Frontal cortex (tissue), 4 donors: ENCODE data around the gene TRAM2. TPM values are rescaled to one million over a fixed set of nuclear protein-coding genes. Genes with fewer than 3 reads are reported as not detected.
A peak's percentile ranks its signal among the peaks of the same experiment; 100 is the strongest.

Source experiments
- DNase-seq, 2 donors: peaks; one replicate each; pipeline ENCODE4 v3.0.0; 2012; ENCODE audit warnings: low spot score in 2 of 2
- FAIRE-seq: peaks from 2 replicates; lab custom pipeline; 2012; peaks lifted over from hg19 to GRCh38; lab: Jason Lieb, UNC
- total RNA-seq: library from RNA; depleted of rRNA; stranded (reverse); fragments of >200 nt; gene quantifications from one replicate; pipeline ENCODE4 v1.2.3, GENCODE V29; 2014
- donor health status: control.
- donor health status: control.
- donor health status: control.

TRAM2 gene, protein sequence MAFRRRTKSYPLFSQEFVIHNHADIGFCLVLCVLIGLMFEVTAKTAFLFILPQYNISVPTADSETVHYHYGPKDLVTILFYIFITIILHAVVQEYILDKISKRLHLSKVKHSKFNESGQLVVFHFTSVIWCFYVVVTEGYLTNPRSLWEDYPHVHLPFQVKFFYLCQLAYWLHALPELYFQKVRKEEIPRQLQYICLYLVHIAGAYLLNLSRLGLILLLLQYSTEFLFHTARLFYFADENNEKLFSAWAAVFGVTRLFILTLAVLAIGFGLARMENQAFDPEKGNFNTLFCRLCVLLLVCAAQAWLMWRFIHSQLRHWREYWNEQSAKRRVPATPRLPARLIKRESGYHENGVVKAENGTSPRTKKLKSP
- 2.0 TPM for total RNA-seq

DNA sequence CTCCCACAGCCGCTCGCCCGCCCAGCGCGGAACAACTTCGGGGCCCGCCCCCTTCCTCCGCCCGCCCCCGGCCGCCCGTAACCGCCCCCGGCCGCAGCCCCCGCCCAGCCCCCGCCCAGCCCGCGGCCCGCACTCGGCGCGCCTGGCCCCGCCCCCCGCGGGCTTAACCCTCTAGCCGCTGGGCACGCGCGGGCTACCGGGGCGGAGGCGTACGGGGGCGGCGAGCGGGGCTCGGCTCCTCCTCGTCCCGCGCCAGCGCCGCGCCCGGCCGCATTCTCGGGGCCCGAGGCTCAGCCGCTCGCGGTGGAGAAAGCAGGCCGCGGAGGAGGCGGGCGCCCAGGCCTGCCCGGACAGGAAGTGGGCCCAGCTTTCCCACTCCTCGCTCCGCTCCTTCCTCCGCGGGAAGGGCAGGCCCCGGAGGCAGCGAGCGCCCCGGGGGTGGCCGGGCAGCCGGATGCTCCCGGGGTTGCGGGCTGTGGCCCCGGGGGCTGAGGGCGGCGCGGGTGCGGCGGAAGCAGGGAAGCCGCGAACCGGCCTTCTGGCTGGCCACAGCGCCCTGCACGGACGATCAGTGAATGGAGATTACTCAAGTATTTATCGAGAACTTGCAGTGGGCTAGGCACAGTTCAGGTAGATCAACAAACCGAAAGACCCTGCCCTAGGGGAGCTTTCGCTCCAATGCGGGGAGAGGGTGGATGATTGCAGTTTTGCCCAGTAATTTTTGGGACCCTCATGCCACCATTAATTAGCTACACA, at the start of gene TRAM2:
TSS of gene TRAM2 (minus strand) at position 39 of the 756 bp plus-strand sequence. CDS start 145 bp downstream, outside the sequence.
- FAIRE-seq (no peak), DNase-seq (peak; percentile 91)

DNA sequence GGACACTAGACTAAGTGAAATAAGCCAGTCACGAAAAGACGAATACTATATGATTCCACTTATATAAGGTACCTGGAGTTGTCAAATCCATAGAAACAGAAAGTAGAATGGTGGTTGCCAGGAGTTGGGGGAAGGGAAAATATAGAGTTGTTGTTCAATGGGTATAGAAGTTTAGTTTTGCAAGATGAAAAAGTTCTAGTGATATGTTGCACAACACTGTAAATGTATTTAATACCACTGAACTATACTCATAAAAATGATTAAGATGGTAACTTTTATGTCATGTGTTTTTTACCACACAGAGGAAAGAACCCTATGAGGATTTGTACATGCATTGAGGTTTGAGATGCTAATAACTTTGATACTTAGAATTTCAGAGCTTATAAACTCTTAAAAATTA, 46.0 kb upstream of the TRAM2 start:
- DNase-seq (no peak), FAIRE-seq (no peak)

DNA sequence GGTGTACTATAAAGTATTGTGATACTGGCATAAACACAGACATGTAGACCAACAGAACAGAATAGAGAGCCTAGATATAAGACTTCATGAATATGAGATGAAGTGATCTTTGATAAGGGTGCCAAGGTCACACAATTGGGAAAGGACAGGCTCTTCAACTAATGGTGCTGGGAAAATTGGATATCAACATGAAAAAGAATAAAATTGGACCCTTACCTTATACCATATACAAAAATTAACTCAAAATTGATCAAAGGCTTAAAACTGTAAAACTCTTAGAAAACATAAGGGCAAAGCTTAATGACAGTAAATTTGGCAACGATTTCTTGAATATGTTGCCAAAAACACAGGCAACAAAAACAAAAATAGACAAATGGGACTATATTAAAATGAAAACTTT, 44.8 kb upstream of the TRAM2 start:
- DNase-seq (no peak), FAIRE-seq (no peak)

DNA sequence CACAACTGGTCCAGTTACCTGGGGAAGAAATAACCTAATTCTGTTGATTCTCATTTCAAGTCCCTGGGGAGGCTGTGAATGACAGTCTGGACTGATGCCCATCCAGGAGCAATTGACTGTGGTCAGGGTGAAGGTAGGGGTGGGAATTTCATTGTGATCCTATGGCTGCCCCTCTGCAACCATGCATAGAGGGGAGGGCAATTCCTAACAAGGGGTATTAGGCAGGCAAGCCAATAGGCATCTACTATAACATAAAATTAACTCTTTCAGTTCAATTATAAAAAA, 44.0 kb upstream of the TRAM2 start:
- FAIRE-seq (no peak), DNase-seq (no peak)

DNA sequence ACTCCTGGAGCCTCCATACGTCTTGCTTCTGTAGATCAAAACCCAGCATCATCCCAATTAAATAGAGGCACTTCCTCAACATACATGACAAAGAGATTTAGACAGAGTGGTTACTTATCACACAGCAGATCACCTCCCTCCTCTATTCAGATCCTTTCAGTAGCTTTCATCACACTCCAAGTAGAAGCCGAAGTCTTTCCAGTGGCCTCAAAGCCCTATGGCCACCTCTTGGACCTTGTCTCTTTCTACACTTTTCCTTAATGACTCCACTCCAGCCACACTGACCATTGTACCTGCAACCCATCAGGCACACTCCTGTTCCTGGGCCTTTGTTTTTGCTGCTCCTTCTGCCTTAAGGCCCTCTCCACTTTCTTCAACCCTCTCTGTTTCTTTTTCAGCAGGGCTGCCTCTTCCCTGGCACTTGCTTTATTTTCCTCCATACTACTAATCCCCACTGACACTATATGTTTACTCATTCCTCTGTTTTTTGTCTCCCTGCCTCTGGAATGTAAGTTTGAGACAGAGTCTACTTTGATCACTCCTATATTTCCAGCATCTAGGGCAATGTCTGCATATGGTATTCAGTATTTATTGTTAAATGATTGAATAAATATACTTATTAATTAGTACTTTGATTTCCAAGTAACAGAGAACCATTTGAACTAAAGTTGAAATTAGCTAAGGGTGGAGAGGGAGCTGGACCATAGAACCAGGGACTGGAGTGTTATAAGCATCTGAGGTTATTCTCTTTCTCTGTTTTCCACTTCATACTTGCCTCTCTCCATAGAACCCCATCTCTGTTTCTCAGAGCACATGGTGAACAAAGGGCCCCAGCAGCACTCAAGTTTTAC, 43.4 kb upstream of the TRAM2 start:
- no peak for FAIRE-seq
- no peak for DNase-seq

DNA sequence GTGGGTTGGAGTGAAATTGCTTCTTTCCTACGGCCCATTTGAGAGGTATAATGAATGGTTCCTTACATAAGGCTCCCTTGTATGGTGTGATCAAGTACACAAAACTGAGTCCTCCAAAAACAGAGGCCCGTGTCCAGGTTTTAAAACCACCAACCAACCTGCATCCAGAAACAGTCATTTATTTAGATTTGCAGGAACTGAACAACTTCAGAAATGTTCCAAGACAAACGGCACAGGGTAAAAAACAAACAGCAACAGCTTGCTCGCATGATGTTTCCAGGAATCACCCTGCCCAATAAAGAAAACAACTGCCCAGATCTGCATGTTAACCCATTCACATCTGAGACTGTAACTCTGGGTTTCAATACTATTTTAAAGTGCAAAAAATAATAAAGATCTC, 40.2 kb upstream of the TRAM2 start:
- DNase-seq, result no peak
- FAIRE-seq, result no peak

DNA sequence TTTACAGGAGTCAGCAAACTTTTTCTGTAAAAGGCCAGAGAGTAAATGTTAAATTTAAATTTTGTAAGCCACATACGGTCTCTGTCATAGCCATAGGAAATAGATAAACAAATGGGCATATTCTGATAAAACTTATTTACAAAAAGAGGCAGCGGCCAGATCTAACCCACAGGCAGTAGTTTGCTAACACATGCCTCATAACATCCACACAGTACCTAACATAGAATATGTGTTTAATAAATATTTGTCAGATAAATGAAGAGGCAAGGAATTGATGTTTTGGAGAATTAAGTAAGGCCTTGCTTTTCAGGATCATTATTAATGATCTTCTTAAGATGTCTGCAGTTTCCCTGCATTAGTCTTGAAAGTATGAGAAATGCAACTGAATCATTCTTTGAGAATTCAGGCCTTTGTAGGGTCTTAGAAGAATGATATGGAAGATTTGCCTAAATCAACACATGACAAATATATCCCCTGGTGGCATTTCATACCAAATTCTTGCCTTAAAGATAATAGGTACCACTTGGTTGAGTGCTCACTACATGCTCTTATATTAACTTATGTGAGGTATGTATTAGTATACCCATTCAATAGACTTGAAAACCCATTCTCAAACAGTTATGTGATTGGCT, 39.3 kb upstream of the TRAM2 start:
- DNase-seq, result no peak
- no peak for FAIRE-seq

DNA sequence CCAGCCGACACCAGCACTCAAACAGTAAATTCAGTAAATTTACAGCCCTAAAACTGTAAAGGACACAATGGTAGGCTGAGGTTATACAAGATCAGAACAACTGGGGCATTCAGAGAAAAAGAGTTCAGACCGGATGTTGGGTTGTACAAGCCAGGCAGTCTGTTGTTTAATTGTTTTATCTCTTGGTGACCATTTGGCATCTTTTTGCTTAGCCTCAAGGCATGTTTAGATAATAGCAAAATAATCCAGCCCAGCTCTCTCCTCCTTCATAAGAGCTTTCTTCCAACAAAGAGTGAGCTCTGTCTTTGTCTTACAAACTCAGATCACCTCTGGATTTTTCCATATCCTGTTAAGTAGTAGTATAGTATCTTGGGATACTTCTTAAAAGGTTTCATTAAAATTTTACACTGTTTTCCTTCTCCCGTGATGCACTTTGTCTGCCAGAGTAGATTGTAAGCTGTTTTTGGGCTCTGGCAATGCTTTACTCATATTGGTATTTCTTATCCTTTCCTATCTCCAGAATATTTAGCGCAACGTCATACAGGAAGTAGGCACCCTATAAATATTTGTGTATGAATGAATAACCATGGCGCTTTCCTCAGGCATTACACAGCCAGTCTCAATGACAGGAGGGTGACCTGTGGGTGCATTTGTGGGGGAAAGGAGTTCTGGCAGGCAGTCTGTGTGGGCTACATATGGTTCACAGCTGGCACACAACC, 35.6 kb upstream of the TRAM2 start:
- DNase-seq (no peak), FAIRE-seq (no peak)

DNA sequence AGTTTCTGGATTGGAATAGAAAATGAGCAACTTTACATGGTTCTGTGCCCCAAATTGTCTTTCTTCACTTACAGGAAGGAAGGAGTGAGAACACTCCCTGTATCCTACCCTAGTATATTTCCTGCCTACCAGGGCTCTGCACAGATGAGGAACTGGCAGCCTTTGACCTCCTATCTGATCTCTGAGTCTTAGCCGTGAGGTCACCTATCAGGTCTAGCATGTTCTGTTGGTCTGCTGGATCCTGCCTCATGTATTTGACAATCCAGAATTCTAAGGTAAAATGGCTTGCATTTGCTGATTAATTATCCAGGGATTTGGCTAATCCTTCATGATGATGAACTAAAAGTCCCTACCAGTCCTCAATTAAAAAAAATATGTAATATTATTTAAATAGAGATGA, 35.0 kb upstream of the TRAM2 start:
- no peak for FAIRE-seq

DNA sequence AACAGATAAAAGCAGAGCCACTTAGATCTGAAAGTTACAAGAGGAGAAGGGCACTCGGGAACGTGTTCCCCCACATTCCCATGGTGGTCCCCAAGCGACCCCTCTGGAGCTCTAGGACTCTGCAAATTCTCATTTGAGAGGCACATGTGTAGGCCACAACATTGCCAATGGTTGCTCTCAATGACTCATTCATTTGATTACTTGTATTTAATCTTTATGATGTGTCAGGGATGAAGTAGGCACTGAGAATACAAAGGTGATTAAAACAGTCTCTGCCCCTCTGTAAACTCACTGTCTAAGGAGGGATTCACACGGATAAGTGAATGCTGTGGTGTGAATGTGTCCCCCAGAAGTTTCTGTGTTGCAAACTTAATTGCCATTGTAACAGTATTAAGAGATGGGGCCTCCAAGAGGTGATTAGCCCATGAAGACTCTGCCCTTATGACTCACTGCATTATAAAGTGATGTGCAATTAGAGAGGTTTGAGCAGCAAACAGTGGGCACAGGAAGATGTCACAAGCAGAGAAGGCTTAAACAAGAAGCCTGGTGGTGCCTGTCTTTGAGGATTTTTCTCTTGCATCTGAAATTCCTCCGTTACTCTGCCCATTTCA, 34.0 kb upstream of the TRAM2 start:
- DNase-seq, result no peak
- no peak for FAIRE-seq

More for the DNA sequence above, 35.0 kb upstream of the TRAM2 start:
- no peak for DNase-seq

DNA sequence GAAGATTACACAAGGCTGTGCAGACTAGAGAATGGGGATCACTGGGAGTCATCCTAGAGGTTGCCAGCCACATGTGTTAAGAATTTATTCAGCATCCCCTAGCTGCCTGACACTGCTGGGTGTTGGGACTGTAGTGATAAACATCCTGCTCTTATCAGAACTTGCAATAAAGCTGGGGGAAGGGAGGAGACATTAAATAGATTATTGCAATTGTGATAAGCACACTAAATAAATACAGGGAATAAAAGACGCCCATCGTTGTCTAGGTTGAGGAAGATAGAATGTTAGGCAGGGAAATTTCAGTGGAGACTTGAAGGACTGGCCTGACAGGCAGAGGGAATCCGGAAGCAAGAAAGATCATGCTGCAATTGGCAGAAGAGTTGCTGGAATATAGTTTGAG, 33.2 kb upstream of the TRAM2 start:
- FAIRE-seq, result no peak
- DNase-seq, result no peak

DNA sequence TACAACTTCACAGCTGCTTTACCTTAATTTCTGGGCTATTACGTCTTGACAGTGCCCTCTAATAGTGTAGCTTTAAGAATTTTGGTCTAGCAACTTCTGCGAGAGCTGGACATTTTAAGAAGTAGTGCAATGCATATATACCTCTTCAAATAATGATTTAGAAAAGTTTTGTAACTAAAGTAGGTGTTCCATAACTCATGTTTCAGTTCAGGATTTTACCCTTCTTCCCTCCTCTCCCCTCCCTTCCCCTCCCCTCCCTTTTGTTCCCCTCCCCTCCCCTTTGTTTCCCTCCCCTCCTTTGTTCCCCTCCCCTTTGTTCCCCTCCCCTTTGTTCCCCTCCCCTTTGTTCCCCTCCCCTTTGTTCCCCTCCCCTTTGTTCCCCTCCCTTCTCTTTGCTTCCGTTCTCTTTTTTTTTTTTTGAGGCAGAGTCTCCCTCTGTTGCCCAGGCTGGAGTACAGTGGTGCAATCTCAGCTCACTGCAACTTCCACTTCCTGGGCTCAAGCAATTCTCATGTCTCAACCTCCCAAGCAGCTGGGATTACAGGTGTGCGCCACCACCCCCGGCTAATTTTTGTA, 28.8 kb upstream of the TRAM2 start:
- DNase-seq (no peak), FAIRE-seq (no peak)

DNA sequence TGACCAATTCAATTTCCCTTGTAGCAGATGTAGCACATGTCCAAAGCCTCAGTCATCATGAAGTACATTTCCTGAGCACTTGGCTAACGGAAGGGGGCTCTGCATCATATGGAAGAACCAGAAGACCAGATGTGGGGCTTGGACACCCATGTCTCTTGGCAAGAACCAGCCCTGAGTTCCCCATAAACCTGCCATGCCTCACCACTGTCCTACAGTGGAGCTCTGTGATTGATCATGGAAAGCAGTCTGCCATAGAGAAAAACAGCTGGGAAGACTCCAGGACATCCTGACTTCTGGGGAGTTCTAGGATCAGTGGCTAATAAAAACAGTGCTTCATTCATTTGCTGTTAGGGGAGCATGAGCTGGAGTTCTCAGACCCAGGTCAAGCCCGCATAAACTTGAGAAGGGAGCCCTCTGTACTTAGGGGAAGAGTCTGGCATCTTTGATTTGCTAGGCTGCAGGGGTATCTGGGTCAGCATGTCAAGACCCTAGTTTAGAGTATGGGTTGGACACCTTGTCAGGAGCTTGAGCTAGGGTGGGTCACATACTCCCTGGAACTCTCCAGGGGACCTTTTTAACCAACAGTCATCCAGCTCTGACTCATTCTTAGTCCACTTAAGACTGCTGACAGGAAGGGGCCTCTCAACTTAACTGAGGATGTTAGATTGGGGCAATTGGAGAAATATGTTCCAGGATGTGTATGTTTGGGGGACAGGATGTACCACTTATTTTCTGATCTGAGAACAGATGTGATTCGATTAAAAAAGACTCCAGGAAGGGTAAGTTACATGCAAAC, 26.3 kb upstream of the TRAM2 start:
- FAIRE-seq, result no peak
- DNase-seq, result no peak

DNA sequence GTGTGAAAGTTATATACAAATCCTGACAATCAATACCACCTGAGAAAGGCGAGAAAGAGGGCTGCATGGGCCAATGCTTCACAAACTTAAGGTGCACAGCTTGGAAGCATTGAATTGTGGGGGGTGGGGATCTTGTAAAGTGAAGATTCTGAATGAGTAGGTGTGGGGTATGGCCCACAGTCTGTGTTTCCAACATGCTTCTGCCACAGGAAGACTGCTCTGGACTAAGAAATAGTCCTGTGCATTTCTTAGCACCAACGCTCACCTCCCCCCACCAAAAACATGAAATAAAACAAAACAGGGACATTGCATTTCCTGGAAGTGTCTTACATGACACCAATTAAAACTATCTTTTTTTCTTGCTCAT, 21.9 kb upstream of the TRAM2 start:
- no peak for DNase-seq
- FAIRE-seq, result no peak

DNA sequence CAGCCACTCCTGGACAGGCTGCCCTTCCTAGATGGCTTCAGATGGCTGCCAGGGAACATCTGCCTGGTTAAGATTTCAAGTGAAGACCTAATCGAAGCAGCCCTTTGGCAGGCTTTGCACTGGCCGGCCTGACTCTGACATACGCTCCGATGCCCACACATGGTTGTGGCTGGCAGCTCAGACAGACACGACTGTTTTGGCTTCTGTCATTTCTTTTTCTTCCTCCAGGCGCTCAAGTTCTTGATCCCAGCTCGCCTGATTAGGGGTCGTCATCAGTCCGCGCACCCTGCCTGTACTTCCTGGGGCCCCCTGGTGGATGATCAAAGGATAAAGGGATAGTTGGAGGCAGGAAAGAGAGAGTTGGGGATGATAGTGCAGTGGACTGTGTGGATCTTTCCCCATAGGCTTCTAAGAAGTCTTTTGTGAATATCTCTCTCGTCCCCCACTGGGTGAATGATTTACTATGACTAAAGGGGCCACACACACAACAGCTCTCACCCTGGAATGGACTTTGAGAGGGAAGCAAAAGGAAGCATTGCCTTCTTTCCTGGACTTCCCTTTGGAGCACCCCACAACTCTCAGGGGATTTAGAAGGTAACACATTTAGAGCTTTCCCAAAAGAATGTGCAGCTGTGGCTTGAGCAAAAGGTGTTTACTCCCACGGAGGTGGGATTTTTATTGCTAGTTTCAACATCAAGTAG, 21.4 kb upstream of the TRAM2 start:
- FAIRE-seq, result no peak
- peak in 1 of 2 donors; percentile 56 for DNase-seq

DNA sequence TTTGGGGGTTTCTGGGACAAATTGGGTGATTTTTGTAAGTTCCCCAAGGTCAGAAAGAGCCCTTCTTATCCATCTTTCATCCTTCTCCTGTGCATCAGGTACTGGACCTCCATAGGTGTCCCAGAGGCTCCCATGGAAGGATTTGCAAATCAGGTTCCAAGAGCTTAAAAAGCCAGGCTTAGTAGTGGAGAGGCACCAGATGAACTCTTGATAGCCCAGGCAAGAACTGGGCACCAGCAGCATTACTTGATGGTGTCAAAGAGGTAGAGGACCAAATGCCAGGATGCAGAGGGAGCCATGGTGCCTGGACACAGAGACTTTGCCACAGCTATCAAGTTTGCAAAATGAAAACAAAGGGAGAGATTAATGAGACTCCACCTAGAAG, 20.9 kb upstream of the TRAM2 start:
- DNase-seq, result no peak
- FAIRE-seq, result no peak

DNA sequence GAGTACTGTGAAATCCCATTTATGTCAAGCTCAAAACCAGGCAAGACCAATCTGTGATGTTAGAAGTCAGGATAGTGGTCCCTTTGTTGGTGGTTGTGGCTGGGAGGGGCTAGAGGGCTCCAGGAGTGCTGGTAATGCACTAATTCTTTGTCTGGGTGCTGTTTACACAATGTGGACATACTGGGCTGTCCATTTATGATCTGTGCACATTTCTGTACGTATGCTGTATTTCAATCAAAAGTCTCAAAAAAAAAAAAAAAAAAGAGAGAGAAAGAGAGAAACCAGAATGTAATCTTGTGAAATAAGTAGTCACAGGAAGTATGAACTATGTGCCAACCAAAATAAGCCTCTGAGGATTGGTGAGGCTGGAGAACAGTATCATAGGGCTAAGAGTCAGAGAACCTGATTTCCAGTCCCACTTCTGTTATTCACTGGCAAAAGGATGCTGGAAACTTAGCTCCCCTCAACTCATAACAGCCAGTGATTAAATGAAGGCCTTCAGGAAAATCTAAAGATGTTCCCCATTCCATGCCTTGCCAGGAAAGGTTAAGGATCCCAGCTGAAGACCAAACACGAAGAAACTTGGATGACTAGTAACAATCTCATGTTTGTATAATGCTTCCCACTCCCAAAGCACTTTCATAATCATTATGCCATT, 19.6 kb upstream of the TRAM2 start:
- DNase-seq, result no peak
- no peak for FAIRE-seq
